ENCODE measurements around the gene TLL2.
"Not testable (repeated sequence)": the region's sequence is repeated elsewhere in the genome, so short reads cannot be mapped to it uniquely, and the experiment has no call there.

The TLL2 gene

GRCh38 chr10:96513698-96514561 is at the start of gene TLL2:
TLL2 (minus strand) TSS chr10:96513926; CDS start chr10:96513685, 241 bp downstream.
- H3K4me3 Mint-ChIP-seq = peak within 1 kb of the TSS; percentile 67
- peaks cover 48% of the 10 kb centered on the region for H3K27me3 Mint-ChIP-seq
- ATAC-seq (peak; percentile 84), DNase-seq (peak; percentile 66)
- H3K36me3 Mint-ChIP-seq (ENCODE audit: low read depth) = peaks cover 3% of the 10 kb centered on the region
- no peak within 1 kb of the TSS for H3K27ac Mint-ChIP-seq
- H3K9me3 Mint-ChIP-seq = no peaks in the 10 kb centered on the region
- peaks cover 18% of the 10 kb centered on the region for H3K4me1 Mint-ChIP-seq

DNA sequence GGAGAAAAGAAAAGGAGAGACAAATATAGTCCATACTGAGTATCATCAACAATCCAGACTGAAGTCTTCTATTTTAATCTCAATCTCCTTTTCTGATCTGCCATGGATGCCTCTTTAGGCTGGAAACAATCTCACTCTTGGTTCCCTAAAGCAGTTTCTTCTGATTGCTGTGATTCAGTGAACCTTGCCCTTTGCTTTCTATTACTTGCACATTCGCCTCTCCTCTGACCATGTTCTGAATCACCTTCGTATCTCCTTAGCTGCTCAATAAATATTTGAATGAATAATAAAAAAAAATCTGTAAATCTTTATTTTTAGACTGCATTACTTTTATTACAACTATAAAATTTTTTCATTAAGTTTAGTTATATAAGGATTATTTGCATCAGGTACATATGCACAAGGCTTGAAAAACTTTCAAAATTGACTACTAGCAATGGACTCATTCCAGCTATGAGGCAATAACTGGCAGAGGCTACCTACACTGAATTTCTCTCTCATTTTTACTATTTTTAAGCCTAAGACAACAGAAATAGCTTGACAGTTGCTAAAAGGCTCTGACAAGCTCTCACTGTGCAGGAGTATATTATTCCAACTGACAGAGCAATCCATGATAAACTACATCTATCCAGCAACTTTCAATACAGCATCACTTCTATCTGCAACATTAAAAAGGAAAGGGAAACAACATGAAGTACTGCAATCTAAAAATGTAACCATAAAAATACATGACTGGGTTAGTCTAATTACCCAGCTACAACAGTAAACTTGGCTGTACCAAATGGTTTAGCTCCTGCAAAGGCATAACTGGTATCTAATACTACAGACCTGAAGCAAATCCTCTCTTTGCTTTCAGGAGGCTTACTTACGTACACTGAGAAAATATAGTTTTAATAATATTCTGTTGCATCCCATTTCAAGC is 47.5 kb upstream of the TLL2 start:
- ATAC-seq = no peak
- Mint-ChIP-seq H3K36me3 (ENCODE audit: low read depth) (peaks cover 42% of the 10 kb centered on the region), H3K4me3 (no peak overlapping the region), H3K27me3 (no peaks in the 10 kb centered on the region), H3K27ac (no peak overlapping the region), H3K4me1 (peaks cover 9% of the 10 kb centered on the region), H3K9me3 (no peaks in the 10 kb centered on the region)
- no peak for DNase-seq

GRCh38 chr10:96560489-96560888 is 46.8 kb upstream of the TLL2 start:
- no peak for DNase-seq

DNA sequence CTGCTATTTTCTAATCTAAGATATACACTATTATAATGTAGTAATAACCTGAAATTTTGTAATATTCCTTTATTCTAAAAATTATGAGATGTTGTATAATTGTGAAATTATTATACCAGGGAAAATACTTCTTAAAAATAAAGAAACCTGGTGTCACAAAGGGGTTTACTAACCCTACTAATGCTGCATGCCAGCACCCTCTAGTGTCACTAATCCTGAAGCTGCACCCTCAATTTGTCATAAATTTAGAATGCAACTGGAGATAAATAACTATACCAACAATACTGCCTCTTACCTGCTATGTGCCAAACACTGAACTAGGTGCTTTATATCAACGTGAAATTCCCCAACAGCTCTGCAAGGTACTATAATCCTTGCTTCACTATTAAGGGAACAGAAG is 42.3 kb upstream of the TLL2 start:
- DNase-seq (no peak), ATAC-seq (no peak)
- H3K27me3 Mint-ChIP-seq = no peaks in the 10 kb centered on the region
- peaks cover 23% of the 10 kb centered on the region for H3K36me3 Mint-ChIP-seq (ENCODE audit: low read depth)
- H3K4me3 Mint-ChIP-seq = no peak overlapping the region
- no peaks in the 10 kb centered on the region for H3K4me1 Mint-ChIP-seq
- no peaks in the 10 kb centered on the region for H3K9me3 Mint-ChIP-seq
- no peak overlapping the region for H3K27ac Mint-ChIP-seq

More at GRCh38 chr10:96560489-96560888, 46.8 kb upstream of the TLL2 start:
- H3K27ac Mint-ChIP-seq = no peak overlapping the region
- H3K4me3 Mint-ChIP-seq = no peak overlapping the region
- H3K4me1 Mint-ChIP-seq = peaks cover 4% of the 10 kb centered on the region
- ATAC-seq = no peak
- H3K36me3 Mint-ChIP-seq (ENCODE audit: low read depth) = peaks cover 42% of the 10 kb centered on the region
- H3K9me3 Mint-ChIP-seq = no peaks in the 10 kb centered on the region
- H3K27me3 Mint-ChIP-seq = no peaks in the 10 kb centered on the region

DNA sequence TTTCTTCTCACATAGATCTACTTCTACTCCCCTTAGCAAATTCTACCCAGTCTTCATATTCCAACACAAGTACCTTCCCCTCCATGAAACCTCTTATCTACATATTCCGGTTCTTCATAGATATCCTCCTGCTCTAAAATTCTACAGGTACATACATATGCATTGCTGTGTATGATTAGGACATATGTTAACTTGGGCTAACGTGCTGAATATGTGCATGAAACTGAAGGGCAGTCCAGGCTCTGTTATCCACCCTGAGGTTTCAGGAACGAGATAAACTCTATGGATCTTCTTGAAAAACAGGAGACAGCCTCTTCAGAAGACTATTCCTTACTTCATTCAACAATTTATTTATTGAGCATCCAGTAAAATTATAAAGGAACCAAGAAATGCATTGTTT is 41.6 kb upstream of the TLL2 start:
- Mint-ChIP-seq H3K27me3 (no peaks in the 10 kb centered on the region), H3K4me3 (no peak overlapping the region), H3K9me3 (no peaks in the 10 kb centered on the region), H3K27ac (no peak overlapping the region), H3K36me3 (ENCODE audit: low read depth) (peaks cover 22% of the 10 kb centered on the region), H3K4me1 (no peaks in the 10 kb centered on the region)
- DNase-seq (no peak), ATAC-seq (no peak)

DNA sequence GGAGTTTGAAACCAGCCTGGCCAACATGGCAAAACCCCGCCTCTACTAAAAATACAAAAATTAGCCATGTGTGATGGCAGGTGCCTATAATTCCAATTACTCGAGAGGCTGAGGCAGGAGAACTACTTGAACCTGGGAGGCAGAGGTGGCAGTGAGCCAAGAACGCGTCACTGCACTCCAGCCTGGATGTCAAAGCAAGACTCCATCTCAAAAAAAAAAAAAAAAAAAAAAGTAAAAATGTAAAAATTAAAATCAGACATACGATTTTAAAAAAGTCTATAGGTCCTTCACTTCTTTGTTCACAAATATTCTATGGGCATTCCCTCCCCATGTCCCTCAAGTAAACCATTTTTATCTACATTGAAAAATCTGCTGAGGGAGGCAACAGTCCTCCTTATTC is 34.9 kb upstream of the TLL2 start:
- Mint-ChIP-seq H3K9me3 (no peaks in the 10 kb centered on the region), H3K4me3 (no peak overlapping the region), H3K27me3 (no peaks in the 10 kb centered on the region), H3K27ac (peak overlapping the region; percentile 53), H3K36me3 (ENCODE audit: low read depth) (peaks cover 49% of the 10 kb centered on the region), H3K4me1 (no peaks in the 10 kb centered on the region)
- DNase-seq (no peak), ATAC-seq (no peak)

- not testable (repeated sequence) for H3K27ac Mint-ChIP-seq, ATAC-seq, H3K9me3 Mint-ChIP-seq, H3K4me1 Mint-ChIP-seq, DNase-seq, H3K4me3 Mint-ChIP-seq, H3K27me3 Mint-ChIP-seq
- H3K36me3 Mint-ChIP-seq (ENCODE audit: low read depth) = peaks cover 59% of the 10 kb centered on the region
These were observed 31.8 kb upstream of the TLL2 start for GRCh38 chr10:96545558-96545957.

GRCh38 chr10:96541921-96542320 is 28.2 kb upstream of the TLL2 start:
- no peak for ATAC-seq
- Mint-ChIP-seq H3K27ac (no peak overlapping the region), H3K27me3 (no peaks in the 10 kb centered on the region), H3K36me3 (ENCODE audit: low read depth) (peaks cover 65% of the 10 kb centered on the region), H3K4me1 (peaks cover 4% of the 10 kb centered on the region), H3K9me3 (no peaks in the 10 kb centered on the region), H3K4me3 (no peak overlapping the region)
- no peak for DNase-seq

GRCh38 chr10:96540240-96540639 is 26.5 kb upstream of the TLL2 start:
- no peak for ATAC-seq
- Mint-ChIP-seq H3K9me3 (no peaks in the 10 kb centered on the region), H3K27me3 (no peaks in the 10 kb centered on the region), H3K4me1 (peaks cover 4% of the 10 kb centered on the region), H3K36me3 (ENCODE audit: low read depth) (peaks cover 54% of the 10 kb centered on the region), H3K4me3 (no peak overlapping the region), H3K27ac (no peak overlapping the region)
- no peak for DNase-seq

- ATAC-seq = no peak
- Mint-ChIP-seq H3K4me1 (peaks cover 4% of the 10 kb centered on the region), H3K27ac (no peak overlapping the region), H3K4me3 (no peak overlapping the region), H3K36me3 (ENCODE audit: low read depth) (peaks cover 56% of the 10 kb centered on the region), H3K27me3 (no peaks in the 10 kb centered on the region), H3K9me3 (no peaks in the 10 kb centered on the region)
- no peak for DNase-seq
These were observed 25.0 kb upstream of the TLL2 start for GRCh38 chr10:96538683-96539082.

DNA sequence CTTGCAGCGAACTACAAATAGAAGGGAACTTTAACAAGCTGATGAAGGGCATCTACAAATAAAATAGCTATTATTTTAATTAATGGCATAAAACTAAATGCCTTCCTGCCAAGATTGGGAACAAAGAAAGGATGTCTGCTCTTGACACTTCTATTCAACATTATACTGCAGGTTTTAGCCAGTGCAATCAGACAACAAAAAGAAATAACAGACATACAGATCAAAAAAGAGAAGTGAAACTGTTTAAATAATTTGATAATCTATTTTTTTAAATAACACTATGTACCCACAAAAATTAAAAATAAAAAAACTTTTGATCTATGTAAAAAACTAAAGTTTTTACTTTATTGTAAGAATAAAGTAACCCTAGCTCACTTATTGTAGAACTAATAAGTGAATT is 22.4 kb upstream of the TLL2 start:
- ATAC-seq = no peak
- Mint-ChIP-seq H3K36me3 (ENCODE audit: low read depth) (peaks cover 53% of the 10 kb centered on the region), H3K27ac (no peak overlapping the region), H3K27me3 (no peaks in the 10 kb centered on the region), H3K4me3 (no peak overlapping the region), H3K4me1 (peaks cover 2% of the 10 kb centered on the region), H3K9me3 (no peaks in the 10 kb centered on the region)
- no peak for DNase-seq

GRCh38 chr10:96532523-96532922 is 18.8 kb upstream of the TLL2 start:
- H3K27ac Mint-ChIP-seq = no peak overlapping the region

GRCh38 chr10:96529634-96530279 is 16.0 kb upstream of the TLL2 start:
- Mint-ChIP-seq H3K4me3 (no peak overlapping the region), H3K4me1 (no peaks in the 10 kb centered on the region), H3K27me3 (no peaks in the 10 kb centered on the region), H3K36me3 (ENCODE audit: low read depth) (peaks cover 49% of the 10 kb centered on the region), H3K9me3 (no peaks in the 10 kb centered on the region), H3K27ac (no peak overlapping the region)
- no peak for ATAC-seq
- DNase-seq = no peak

More at GRCh38 chr10:96532523-96532922, 18.8 kb upstream of the TLL2 start:
- Mint-ChIP-seq H3K9me3 (no peaks in the 10 kb centered on the region), H3K36me3 (ENCODE audit: low read depth) (peaks cover 40% of the 10 kb centered on the region), H3K4me3 (no peak overlapping the region), H3K27me3 (no peaks in the 10 kb centered on the region), H3K4me1 (no peaks in the 10 kb centered on the region)
- DNase-seq (no peak), ATAC-seq (no peak)

DNA sequence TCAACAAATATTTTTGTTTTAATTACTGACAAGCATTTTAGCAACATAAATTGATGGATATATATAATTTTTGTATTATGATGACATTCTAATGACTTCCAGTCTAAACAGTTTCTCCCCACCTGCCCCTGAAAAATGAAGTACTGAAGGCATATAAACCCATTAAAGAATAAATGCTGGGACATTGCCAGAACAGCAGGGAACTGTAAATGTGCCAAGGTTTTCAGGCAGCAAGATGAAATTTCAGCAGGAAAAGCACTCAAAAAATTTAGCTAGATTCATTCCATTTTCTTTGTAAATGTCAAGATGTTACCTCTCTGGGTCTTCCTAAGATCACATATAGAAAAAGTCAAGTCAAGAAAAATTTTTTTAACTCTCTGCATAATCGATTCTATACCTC is 11.0 kb upstream of the TLL2 start:
- Mint-ChIP-seq H3K4me3 (no peak overlapping the region), H3K4me1 (no peaks in the 10 kb centered on the region), H3K9me3 (no peaks in the 10 kb centered on the region), H3K27me3 (no peaks in the 10 kb centered on the region), H3K36me3 (ENCODE audit: low read depth) (peaks cover 54% of the 10 kb centered on the region), H3K27ac (no peak overlapping the region)
- DNase-seq = no peak
- no peak for ATAC-seq

Data from activated naive CD8-positive, alpha-beta T cell treated with anti-CD3 and anti-CD28 coated beads, Interleukin-2, amount 50 U/mL, for 24 hours (primary cell).